Muscle layer of duodenum (tissue), 2 donors: ENCODE data around the gene IFIT5.

Experiments
- H3K27ac ChIP-seq: one replicate; pipeline ENCODE4 v1.7.0; 2013; ENCODE audit warnings: mild to moderate bottlenecking, low read length
- H3K27me3 ChIP-seq: one replicate; pipeline ENCODE4 v1.7.0; 2013; ENCODE audit warnings: low read depth, mild to moderate bottlenecking, control low read depth, low read length
- H3K36me3 ChIP-seq, 2 donors: one replicate each; pipeline ENCODE4 v1.7.0; 2013; ENCODE audit warnings: low read length in 2 of 2, control low read depth in 1 of 2, mild to moderate bottlenecking in 1 of 2; ENCODE audit not compliant: insufficient read depth in 2 of 2, control insufficient read depth in 1 of 2
- H3K4me1 ChIP-seq, 2 donors: one replicate each; pipeline ENCODE4 v1.7.0; 2013; ENCODE audit warnings: low read length in 2 of 2, mild to moderate bottlenecking in 2 of 2, control low read depth in 1 of 2, moderate library complexity in 1 of 2; ENCODE audit not compliant: insufficient read depth in 2 of 2, control insufficient read depth in 1 of 2
- H3K4me3 ChIP-seq, 2 donors: one replicate each; pipeline ENCODE4 v1.7.0; 2013; ENCODE audit warnings: low read length in 2 of 2, low read depth in 1 of 2, mild to moderate bottlenecking in 1 of 2
- H3K9me3 ChIP-seq, 2 donors: one replicate each; pipeline ENCODE4 v1.7.0; 2013; ENCODE audit warnings: low read length in 2 of 2, control low read depth in 1 of 2, mild to moderate bottlenecking in 1 of 2; ENCODE audit not compliant: control insufficient read depth in 1 of 2
- donor health status: healthy.

The IFIT5 gene

GRCh38 chr10:89414879-89415821, 782 bp downstream of the IFIT5 start:
- H3K36me3 ChIP-seq = peaks cover 8 to 14% of the 10 kb centered on the region in 2 donors
- no peaks in the 10 kb centered on the region for H3K27me3 ChIP-seq
- H3K4me3 ChIP-seq = peak overlapping the region; percentile 85 to 93
- no peaks in the 10 kb centered on the region for H3K9me3 ChIP-seq
- H3K4me1 ChIP-seq = peaks cover 3 to 14% of the 10 kb centered on the region in 2 donors
- H3K27ac ChIP-seq = peak overlapping the region; percentile 94

DNA sequence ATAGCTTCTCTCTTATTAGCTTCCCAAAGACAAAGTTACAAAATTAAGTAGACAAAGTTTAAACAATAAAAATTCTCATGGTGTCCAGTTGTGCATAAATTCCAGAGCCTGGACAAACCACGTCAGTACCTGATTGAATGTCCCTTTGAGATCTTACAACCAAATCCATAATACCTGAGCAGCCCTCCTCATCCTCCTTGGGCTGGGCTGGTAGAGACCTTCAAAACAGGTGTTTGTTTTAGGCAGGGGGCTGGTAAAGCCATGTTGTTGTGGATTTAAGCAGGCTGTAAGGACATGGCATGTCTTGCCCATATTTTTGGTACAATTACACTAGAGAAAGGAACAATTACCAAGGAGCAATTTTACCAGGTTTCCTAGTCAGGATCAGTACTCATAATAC, 2.1 kb downstream of the IFIT5 start:
- Histone ChIP-seq H3K4me1 (peaks cover 3 to 14% of the 10 kb centered on the region in 2 donors), H3K4me3 (no peak overlapping the region), H3K27ac (no peak overlapping the region), H3K36me3 (peaks cover 8 to 18% of the 10 kb centered on the region in 2 donors), H3K27me3 (no peaks in the 10 kb centered on the region), H3K9me3 (no peaks in the 10 kb centered on the region)

DNA sequence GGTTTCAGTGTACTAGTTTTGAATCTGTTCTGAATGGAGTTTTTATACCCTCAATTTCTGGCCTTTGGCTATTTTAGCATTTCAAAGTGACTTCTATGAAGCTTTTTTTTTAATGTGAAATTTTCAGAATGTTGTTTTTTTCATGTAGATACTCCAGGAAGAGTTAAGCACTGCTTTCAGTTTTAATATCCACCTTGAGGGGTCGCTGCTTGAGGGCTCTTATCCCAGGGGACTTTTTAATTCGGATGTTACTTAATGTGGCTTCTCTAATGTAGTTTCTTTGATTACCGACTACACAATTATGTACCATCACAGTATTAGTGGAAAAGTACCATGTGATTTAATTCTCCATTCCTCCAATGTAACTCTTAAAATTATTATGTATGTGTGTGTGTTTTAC, 5.2 kb downstream of the IFIT5 start:
- Histone ChIP-seq H3K4me1 (peaks cover 3 to 14% of the 10 kb centered on the region in 2 donors), H3K27ac (no peak overlapping the region), H3K36me3 (peaks cover 8 to 18% of the 10 kb centered on the region in 2 donors), H3K9me3 (no peaks in the 10 kb centered on the region), H3K4me3 (no peak overlapping the region), H3K27me3 (no peaks in the 10 kb centered on the region)

- Histone ChIP-seq H3K4me3 (no peak overlapping the region), H3K4me1 (peaks cover 3 to 14% of the 10 kb centered on the region in 2 donors), H3K27me3 (no peaks in the 10 kb centered on the region), H3K36me3 (peaks cover 8 to 18% of the 10 kb centered on the region in 2 donors), H3K27ac (no peak overlapping the region), H3K9me3 (no peaks in the 10 kb centered on the region)
Observed at GRCh38 chr10:89421018-89421476, 6.7 kb downstream of the IFIT5 start.

- Histone ChIP-seq H3K9me3 (no peaks in the 10 kb centered on the region), H3K27me3 (no peaks in the 10 kb centered on the region), H3K4me1 (no peaks in the 10 kb centered on the region), H3K4me3 (no peak overlapping the region), H3K36me3 (peaks cover 0 to 5% of the 10 kb centered on the region in 2 donors), H3K27ac (no peak overlapping the region)
Observed at GRCh38 chr10:89425000-89425399, 10.6 kb downstream of the IFIT5 start.

DNA sequence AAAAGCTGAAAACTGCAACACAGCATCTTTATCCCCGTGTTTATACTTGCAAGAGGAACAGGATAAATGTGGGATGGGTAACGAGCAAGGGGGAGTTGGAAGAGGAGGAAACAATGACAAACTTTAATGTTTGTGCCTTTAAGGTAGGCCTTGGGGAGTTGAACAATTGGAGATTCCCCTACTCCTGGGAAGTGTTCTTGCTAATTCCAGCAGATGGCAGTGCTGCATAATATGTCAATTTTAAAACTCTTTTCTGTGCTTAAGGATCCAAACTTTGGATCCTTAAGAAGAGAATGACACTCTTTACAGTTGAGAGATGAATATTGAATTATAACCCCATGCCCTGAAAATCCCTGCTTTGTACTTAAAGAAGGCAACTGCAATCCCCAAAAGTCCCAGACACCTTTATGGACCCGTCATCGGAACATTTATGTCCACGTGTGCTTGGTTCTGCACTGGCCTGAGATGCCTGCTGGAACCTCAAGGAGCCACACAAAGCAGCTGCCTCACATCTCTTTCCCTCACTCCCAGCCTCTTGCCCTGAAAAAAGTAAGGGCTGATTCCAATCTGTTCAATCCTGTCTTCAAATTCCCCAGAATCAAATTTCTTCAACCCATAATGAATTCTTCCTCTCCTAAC, 12.0 kb downstream of the IFIT5 start:
- no peaks in the 10 kb centered on the region for H3K27me3 ChIP-seq
- H3K4me3 ChIP-seq = no peak overlapping the region
- H3K4me1 ChIP-seq = no peaks in the 10 kb centered on the region
- H3K36me3 ChIP-seq = no peaks in the 10 kb centered on the region
- no peaks in the 10 kb centered on the region for H3K9me3 ChIP-seq
- H3K27ac ChIP-seq = no peak overlapping the region

DNA sequence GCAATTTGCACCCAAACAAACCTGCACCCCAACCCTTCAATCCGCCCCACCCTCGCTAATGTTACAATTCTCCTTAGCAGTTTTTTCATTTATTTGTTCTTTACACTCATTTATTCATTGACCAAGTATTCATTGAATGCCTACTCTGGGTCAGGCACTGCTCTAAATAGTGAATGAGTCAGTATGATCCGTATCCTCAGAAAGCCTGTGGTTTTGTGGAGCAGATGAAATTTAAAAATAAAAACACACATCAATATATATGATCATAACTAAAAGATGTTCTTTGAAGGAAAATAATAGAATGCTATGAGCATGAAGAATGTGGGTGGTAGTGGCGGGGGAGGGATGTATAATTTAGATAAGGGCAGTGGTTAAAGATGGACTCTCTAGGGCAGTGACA, 13.3 kb downstream of the IFIT5 start:
- H3K27me3 ChIP-seq = no peaks in the 10 kb centered on the region
- no peaks in the 10 kb centered on the region for H3K9me3 ChIP-seq
- no peak overlapping the region for H3K4me3 ChIP-seq
- no peaks in the 10 kb centered on the region for H3K36me3 ChIP-seq
- H3K27ac ChIP-seq = no peak overlapping the region
- H3K4me1 ChIP-seq = peaks cover 0 to 3% of the 10 kb centered on the region in 2 donors

DNA sequence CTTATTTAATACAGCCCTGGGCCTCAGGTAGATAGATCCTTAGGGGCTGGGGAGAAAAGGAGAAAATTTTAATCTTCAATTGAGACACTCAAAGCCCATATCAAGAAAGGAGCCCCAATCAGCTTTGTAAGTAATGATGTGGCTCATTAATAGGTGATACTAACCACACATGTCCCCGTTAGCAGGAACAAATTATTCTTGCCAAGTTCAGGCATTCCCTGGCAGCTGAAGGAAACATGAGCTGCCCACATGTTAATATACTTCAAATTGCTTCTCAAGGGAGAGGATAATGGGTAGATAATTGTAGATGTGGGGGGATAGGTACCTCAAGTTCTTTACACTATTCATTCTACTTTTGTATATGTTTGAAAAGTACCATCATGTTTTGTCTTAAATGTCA, 14.5 kb downstream of the IFIT5 start:
- Histone ChIP-seq H3K36me3 (no peaks in the 10 kb centered on the region), H3K27me3 (no peaks in the 10 kb centered on the region), H3K4me1 (peaks cover 0 to 3% of the 10 kb centered on the region in 2 donors), H3K9me3 (no peaks in the 10 kb centered on the region), H3K27ac (no peak overlapping the region), H3K4me3 (no peak overlapping the region)

DNA sequence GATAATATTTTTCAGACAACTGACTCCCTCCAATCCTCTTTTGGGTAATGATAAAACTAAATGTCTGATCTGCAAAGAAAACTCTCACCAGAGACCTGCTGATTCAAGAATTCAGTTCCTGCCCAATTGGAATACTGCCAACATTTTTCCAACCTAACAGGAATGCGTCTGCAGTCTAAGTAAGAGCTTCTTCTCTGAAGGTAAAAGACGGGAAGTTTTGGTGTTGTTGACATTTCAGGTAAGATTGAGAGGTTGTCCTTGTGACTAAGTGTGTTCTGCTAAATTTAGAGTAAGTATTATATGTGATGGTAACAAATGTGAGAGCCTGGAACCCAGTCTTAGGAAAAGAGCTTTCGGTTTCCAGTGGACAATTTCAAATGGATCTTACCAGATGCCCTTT, 17.6 kb downstream of the IFIT5 start:
- Histone ChIP-seq H3K9me3 (no peaks in the 10 kb centered on the region), H3K27me3 (no peaks in the 10 kb centered on the region), H3K4me3 (no peak overlapping the region), H3K36me3 (no peaks in the 10 kb centered on the region), H3K27ac (no peak overlapping the region), H3K4me1 (peaks cover 0 to 3% of the 10 kb centered on the region in 2 donors)

DNA sequence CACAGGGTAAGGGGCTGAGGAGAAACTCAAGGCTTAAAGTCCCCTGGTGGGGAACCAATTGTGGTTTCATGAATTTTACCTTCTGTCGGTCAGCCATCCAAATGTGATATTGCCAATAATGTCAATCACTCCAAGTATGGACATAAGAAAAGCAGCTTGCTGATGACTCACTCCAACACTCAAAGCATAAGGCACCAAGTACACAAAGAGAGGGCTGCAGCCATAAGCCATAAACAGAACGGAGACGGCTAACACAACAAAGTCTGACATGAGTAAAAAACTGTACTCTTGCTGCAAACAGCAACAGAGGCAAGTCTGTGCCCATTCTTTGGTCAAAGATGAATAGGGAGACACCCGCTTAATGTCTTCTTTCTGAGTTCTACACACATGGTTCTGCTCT, 24.2 kb downstream of the IFIT5 start:
- H3K4me3 ChIP-seq = no peak overlapping the region
- no peaks in the 10 kb centered on the region for H3K36me3 ChIP-seq
- no peaks in the 10 kb centered on the region for H3K27me3 ChIP-seq
- H3K4me1 ChIP-seq = no peaks in the 10 kb centered on the region
- H3K9me3 ChIP-seq = no peaks in the 10 kb centered on the region
- no peak overlapping the region for H3K27ac ChIP-seq

DNA sequence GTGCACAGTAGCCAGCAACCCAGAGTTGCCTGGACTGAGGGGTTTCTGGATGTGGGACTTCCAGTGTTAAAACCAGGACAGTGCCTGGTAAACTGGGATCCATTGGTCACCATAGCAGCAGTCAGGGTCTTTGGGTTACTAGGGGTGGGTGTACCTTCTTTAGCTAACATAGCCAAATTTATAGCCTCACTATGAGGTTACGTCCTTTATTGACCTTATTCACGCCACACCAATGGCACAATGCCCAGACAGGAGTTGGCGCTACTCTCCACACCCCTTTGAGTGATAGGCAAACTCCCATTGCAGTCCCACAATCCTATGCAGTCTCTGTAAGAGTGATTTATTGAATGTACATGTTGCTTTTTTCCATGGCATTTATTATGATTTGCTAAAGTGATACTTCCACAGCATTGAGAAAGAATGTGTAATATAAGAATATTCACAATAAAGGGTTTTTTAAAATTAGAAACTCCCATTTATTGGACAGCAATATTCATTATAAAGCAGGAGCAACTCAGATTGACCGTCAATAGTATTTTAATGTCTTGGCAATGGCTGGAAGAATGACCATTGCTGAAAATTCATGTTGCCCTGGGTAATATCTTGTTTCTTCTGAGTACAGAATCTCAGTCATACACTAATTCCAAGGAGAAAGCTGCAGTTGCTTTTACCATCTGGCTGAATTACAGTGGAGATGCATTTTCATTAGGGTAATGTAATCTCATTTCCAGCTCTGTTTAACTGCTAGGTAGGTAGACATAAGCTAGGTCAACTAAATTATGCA, 26.1 kb downstream of the IFIT5 start:
- H3K36me3 ChIP-seq = no peaks in the 10 kb centered on the region
- no peaks in the 10 kb centered on the region for H3K27me3 ChIP-seq
- no peak overlapping the region for H3K4me3 ChIP-seq
- H3K4me1 ChIP-seq = no peaks in the 10 kb centered on the region
- H3K9me3 ChIP-seq = no peaks in the 10 kb centered on the region
- no peak overlapping the region for H3K27ac ChIP-seq
